GM21381 (cell line): ENCODE measurements around the gene CIAO1.
"Not testable (repeated sequence)": the region's sequence is repeated elsewhere in the genome, so short reads cannot be mapped to it uniquely, and the experiment has no call there.

Experiments
- ATAC-seq: cut with Tn5 transposase; IDR thresholded peaks from one replicate; pipeline ENCODE4 v1.9.1; 2021; ENCODE audit warnings: mild to moderate bottlenecking, moderate library complexity; ENCODE audit not compliant: unreplicated experiment

Gene CIAO1

GRCh38 chr2:96265840-96266679 is at the start of gene CIAO1, which contains the start of gene TMEM127:
Gene CIAO1 (plus strand): TSS chr2:96266225. CDS start chr2:96266351, 126 bp downstream.
Gene TMEM127 (minus strand): TSS chr2:96265997. CDS start chr2:96265381, 616 bp downstream.
- ATAC-seq: peak; percentile 92

DNA sequence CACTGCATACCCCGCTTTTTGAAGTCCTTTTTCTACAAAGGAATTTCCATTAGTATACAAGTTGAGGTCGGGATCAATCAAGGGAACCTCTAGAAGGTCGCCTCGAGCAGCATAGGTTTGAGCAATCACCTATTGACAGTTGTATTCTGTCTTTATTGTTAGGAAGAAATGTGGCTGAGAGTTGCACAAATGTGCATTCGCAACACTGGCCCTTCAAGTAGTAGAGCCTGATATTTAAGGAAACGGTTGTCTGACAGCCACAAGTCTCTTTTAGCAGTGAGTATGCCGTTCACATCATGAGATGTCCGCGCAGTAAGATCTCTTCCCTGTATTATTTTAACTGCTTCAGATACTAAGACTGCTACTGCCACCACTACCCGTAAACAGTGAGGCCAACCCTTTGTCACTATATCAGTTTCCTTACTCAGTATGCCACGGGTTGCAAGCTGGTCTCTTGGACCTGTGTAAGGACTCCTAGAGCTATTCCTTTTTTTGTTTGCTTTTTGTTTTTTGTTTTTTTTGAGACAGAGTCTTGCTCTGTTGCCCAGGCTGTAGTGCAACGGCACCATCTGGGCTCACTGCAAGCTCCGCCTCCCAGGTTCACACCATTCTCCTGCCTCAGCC is 47.4 kb upstream of the CIAO1 start:
- ATAC-seq: no peak

GRCh38 chr2:96219959-96220358 is 46.1 kb upstream of the CIAO1 start:
- ATAC-seq: not testable (repeated sequence)

- not testable (repeated sequence) for ATAC-seq
These were observed 44.9 kb upstream of the CIAO1 start for GRCh38 chr2:96221106-96221505.

DNA sequence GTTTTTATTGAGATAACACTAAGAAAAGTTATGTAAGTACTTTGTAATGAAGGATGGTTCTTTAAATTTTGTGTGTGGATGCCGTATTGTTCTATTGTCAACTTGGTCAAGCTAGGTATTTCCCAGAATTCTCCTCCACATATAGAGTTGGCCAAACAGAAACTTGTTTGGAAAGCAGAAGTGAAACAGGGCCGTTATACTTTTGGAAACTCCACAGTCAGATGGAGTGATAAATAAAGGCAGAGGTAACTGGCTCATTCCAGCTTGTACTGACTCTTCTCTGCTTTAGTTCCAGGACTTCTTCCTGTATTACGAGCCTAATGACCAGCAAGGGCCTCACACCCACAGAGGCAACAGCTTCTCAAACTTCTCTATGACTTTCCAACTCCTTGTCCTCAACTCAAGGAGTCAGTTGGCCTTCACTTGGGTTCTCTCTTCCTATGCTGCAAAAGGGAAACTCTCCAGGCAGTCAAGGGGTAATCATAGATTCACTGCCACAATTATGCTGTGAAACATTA is 41.0 kb upstream of the CIAO1 start:
- peak; percentile 84 for ATAC-seq

DNA sequence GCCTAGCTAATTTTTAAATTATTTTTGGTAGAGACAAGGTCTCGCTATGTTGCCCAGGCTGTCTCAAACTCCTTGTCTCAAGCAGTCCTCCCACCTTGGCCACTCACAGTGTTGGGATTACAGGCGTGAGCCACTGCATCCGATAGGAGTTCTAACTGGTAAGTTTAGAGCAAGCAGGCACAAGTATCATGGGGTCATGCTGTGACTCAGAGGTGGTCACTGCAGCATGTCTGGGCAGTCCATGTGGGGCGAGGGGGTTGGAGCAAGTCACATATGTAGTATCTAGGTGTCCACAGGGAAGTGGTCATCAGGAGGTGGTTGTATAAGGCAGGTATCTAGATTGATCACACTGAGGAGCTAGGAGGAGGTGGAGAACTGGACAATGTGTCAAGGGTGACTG is 34.7 kb upstream of the CIAO1 start:
- ATAC-seq: no peak

GRCh38 chr2:96233436-96233835 is 32.6 kb upstream of the CIAO1 start:
- no peak for ATAC-seq

DNA sequence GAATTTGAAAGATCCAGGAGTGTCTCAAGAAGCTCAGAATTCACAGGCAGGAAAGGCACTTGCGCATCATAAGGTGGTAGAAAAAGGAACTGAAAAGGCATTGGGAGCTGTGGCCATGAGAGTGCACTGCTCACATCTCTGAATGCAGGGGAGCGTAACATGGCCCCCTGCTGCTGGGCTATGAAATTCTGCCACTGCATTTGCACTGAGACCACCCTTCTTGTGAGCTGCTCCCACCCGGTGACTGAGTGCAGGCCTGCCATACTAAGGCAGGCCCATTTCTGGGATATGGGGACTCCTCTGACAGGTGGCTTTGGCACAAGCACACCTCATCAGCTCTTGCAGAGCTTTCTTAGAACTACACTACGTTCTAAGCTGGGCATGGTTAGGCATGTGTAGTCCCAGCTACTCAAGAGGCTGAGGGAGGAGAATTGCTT is 32.1 kb upstream of the CIAO1 start:
- peak; percentile 95 for ATAC-seq

DNA sequence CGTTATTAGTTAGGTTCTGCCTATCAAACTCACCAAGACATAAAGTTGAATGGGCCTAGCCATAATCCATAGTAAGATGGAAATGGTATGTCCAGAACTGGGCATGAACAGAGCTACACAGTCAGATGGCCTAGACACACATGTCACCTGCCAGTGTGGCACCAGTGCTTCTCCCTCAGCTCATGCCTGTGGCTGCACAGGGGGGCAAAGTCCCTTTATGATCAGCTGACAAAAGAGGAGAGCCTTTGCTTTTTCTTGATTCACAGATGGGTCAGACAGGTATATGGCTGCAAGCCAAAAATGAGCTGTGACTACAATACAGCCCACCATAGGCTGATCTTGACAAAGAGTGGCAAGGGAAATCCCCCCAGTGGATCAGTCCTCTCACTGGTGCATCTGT is 29.1 kb upstream of the CIAO1 start:
- no peak for ATAC-seq

DNA sequence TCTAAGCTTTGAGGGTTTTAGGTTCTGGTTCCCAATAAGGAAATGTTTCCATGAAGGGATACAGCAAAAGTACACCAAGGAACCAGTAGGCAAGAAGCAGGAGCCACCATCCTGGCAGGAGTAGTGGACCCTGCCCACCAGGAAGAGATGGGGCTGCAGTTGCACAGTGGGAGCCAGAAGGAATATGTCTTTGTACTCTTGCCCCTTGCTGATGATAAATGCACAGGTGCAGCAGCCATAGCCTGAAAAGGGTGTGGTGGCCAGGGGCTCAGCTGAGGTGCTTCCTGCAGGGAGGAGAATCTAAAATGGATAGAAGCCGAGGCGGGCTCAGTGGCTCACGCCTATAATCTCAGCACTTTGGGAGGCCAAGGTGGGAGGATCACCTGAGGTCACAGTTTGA is 27.8 kb upstream of the CIAO1 start:
- ATAC-seq: no peak

DNA sequence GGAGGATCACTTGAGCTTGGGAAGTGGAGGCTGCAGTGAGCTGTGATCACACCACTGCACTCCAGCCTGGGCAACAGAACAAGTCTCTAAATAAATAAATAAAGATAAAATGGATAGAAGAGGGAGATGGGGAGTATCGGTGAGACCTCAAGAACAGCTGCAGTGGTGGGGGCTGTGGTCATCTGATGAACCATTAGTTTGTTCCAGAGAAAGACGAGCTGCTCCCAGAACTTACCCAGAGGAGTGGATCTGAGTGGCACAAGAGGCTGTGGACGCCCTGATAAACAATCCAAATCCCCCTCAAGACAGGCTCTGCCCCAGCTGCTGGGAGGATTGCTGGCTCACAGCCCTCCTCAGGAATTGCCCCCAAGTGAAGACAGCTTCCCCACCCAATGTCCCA is 26.9 kb upstream of the CIAO1 start:
- ATAC-seq: no peak

DNA sequence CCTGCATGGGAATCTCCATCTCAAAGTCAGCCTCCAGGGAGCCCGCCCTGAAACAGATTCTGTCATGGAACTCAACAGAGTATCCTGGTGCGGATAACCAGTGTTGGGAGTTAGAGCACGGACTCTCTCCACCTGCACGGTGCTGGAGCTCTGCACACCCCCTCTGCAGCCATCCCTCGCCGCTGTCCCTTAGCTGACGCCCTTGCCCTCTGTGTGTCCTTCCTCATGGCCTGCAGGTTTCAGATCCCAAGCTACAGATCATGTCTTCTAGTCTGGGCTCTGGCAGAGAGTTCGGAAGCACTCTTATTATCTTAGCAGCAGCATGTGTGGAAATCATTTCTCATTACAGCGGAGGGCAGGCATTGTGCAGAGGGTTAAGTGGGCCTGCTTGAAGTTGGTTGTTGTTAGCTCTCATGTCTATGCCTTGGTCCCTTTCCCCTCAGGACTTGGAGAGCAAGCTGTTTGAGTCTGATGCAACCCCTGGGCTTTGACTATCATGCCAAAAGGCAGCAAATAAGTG is 26.2 kb upstream of the CIAO1 start:
- no peak for ATAC-seq

GRCh38 chr2:96240341-96241038 is 25.5 kb upstream of the CIAO1 start:
- ATAC-seq: no peak

GRCh38 chr2:96241227-96241626 is 24.8 kb upstream of the CIAO1 start:
- no peak for ATAC-seq

GRCh38 chr2:96241900-96242611 is 24.0 kb upstream of the CIAO1 start:
- ATAC-seq: peak; percentile 82

- ATAC-seq: no peak
These were observed 22.2 kb upstream of the CIAO1 start for GRCh38 chr2:96243843-96244242.

GRCh38 chr2:96245609-96246390 is 20.2 kb upstream of the CIAO1 start:
- ATAC-seq: no peak

- ATAC-seq: no peak
These were observed 19.0 kb upstream of the CIAO1 start for GRCh38 chr2:96247009-96247408.

- no peak for ATAC-seq
These were observed 18.1 kb upstream of the CIAO1 start for GRCh38 chr2:96247896-96248295.

- no peak for ATAC-seq
These were observed 17.4 kb upstream of the CIAO1 start for GRCh38 chr2:96248624-96249023.
